Mesendoderm (in vitro differentiated cells): ENCODE data around the gene RASGRP4.

Source experiments
- DNase-seq: peaks from one replicate; pipeline ENCODE4 v3.0.0; 2013
- H2AK5ac ChIP-seq: 2 replicates; pipeline ENCODE4 v1.6.1; 2013; ENCODE audit warnings: low read length, inconsistent platforms
- H2BK120ac ChIP-seq: 2 replicates; pipeline ENCODE4 v1.6.1; 2013; ENCODE audit warnings: low read depth, mild to moderate bottlenecking, low read length, moderate library complexity, mixed read lengths
- H2BK15ac ChIP-seq: replicated peaks from 2 replicates; pipeline ENCODE4 v1.6.1; 2013; ENCODE audit warnings: low read depth, mild to moderate bottlenecking, moderate library complexity
- H2BK5ac ChIP-seq: 2 replicates; pipeline ENCODE4 v1.6.1; 2013; ENCODE audit warnings: low read length, inconsistent platforms
- H3K18ac ChIP-seq: 2 replicates; pipeline ENCODE4 v1.6.1; 2013; ENCODE audit warnings: mild to moderate bottlenecking, low read length, mixed read lengths
- H3K23ac ChIP-seq: one replicate; pipeline ENCODE4 v1.6.1; 2013; ENCODE audit warnings: low read length
- H3K27ac ChIP-seq: 2 replicates; pipeline ENCODE4 v1.5.1; 2013; ENCODE audit warnings: low read depth, mild to moderate bottlenecking, inconsistent platforms, low read length, moderate library complexity
- H3K27me3 ChIP-seq: 2 replicates; pipeline ENCODE4 v1.6.1; 2013; ENCODE audit warnings: low read length, control low read depth, mild to moderate bottlenecking, inconsistent platforms; ENCODE audit not compliant: insufficient read depth, poor library complexity
- H3K36me3 ChIP-seq: 2 replicates; pipeline ENCODE4 v1.6.1; 2013; ENCODE audit warnings: low read length, inconsistent platforms; ENCODE audit not compliant: control insufficient read depth, insufficient read depth
- H3K4ac ChIP-seq: one replicate; pipeline ENCODE4 v1.6.1; 2013; ENCODE audit warnings: low read depth, mild to moderate bottlenecking, low read length, moderate library complexity
- H3K4me1 ChIP-seq: 2 replicates; pipeline ENCODE4 v1.6.1; 2013; ENCODE audit warnings: low read depth, low read length, inconsistent platforms; ENCODE audit not compliant: control insufficient read depth
- H3K4me2 ChIP-seq: 2 replicates; pipeline ENCODE4 v1.6.1; 2013; ENCODE audit warnings: low read length
- H3K4me3 ChIP-seq: 2 replicates; pipeline ENCODE4 v1.5.1; 2013; ENCODE audit warnings: mild to moderate bottlenecking, low read length
- H3K56ac ChIP-seq: one replicate; pipeline ENCODE4 v1.6.1; 2013; ENCODE audit warnings: low read length
- H3K79me1 ChIP-seq: 2 replicates; pipeline ENCODE4 v1.6.1; 2013; ENCODE audit warnings: low read length, inconsistent platforms
- H3K79me2 ChIP-seq: 2 replicates; pipeline ENCODE4 v1.6.1; 2013; ENCODE audit warnings: mild to moderate bottlenecking, low read length; ENCODE audit not compliant: control insufficient read depth, insufficient read depth
- H3K9ac ChIP-seq: 2 replicates; pipeline ENCODE4 v1.6.1; 2013; ENCODE audit warnings: low read length, inconsistent platforms
- H4K5ac ChIP-seq: one replicate; pipeline ENCODE4 v1.6.1; 2013; ENCODE audit warnings: low read length
- H4K8ac ChIP-seq: one replicate; pipeline ENCODE4 v1.6.1; 2013; ENCODE audit warnings: low read depth, mild to moderate bottlenecking, control low read depth, low read length, moderate library complexity
- WGBS: extraction: QIAGEN DNeasy Blood & Tissue Kit; methylation state at CpG from one replicate; pipeline ENCODE4 v1.1.7; 2013; ENCODE audit warnings: low lambda C conversion rate, missing lambda C conversion rate; ENCODE audit not compliant: insufficient coverage; ENCODE audit errors: extremely low coverage; 5-methylcytosine and 5-hydroxymethylcytosine counted together

Gene RASGRP4

GRCh38 chr19:38458991-38459390 is 33.0 kb upstream of the RASGRP4 start:
- Histone ChIP-seq H3K36me3 (no peaks in the 10 kb centered on the region), H3K23ac (no peak overlapping the region)

GRCh38 chr19:38457690-38458405 is 31.8 kb upstream of the RASGRP4 start:
- Histone ChIP-seq H4K8ac (no peak overlapping the region), H2BK5ac (no peak overlapping the region), H3K79me1 (no peaks in the 10 kb centered on the region), H3K9ac (no peak overlapping the region), H3K4me3 (no peak overlapping the region), H3K4ac (no peak overlapping the region), H3K4me2 (no peak overlapping the region), H3K27me3 (no peaks in the 10 kb centered on the region), H3K36me3 (no peaks in the 10 kb centered on the region), H3K56ac (no peak overlapping the region), H4K5ac (no peak overlapping the region), H3K27ac (no peak overlapping the region), H3K18ac (no peak overlapping the region), H3K23ac (no peak overlapping the region), H2BK120ac (no peak overlapping the region), H2BK15ac (no peak overlapping the region), H3K79me2 (no peaks in the 10 kb centered on the region), H3K4me1 (no peaks in the 10 kb centered on the region), H2AK5ac (no peak overlapping the region)
- WGBS = no CpG with 5 or more reads among the region's 15 CpGs
- DNase-seq = no peak

More at GRCh38 chr19:38458991-38459390, 33.0 kb upstream of the RASGRP4 start:
- Histone ChIP-seq H3K79me1 (no peaks in the 10 kb centered on the region), H3K56ac (no peak overlapping the region), H2AK5ac (no peak overlapping the region), H4K5ac (no peak overlapping the region), H3K4me2 (no peak overlapping the region), H3K4me3 (no peak overlapping the region), H3K18ac (no peak overlapping the region), H2BK15ac (no peak overlapping the region), H3K79me2 (no peaks in the 10 kb centered on the region), H3K27ac (no peak overlapping the region), H3K9ac (no peak overlapping the region), H3K27me3 (no peaks in the 10 kb centered on the region), H4K8ac (no peak overlapping the region), H3K4me1 (no peaks in the 10 kb centered on the region), H3K4ac (no peak overlapping the region), H2BK5ac (no peak overlapping the region), H2BK120ac (no peak overlapping the region)
- WGBS = no CpG with 5 or more reads among the region's 13 CpGs
- no peak for DNase-seq

- H3K79me2 ChIP-seq = no peaks in the 10 kb centered on the region
- no peak overlapping the region for H2BK120ac ChIP-seq
- no peak overlapping the region for H2AK5ac ChIP-seq
- H3K79me1 ChIP-seq = no peaks in the 10 kb centered on the region
- H3K36me3 ChIP-seq = no peaks in the 10 kb centered on the region
- no peak overlapping the region for H3K4me2 ChIP-seq
- no peak overlapping the region for H3K18ac ChIP-seq
- no peak overlapping the region for H3K9ac ChIP-seq
- H3K56ac ChIP-seq = no peak overlapping the region
- no peaks in the 10 kb centered on the region for H3K27me3 ChIP-seq
- whole genome bisulfite sequencing = no CpG with 5 or more reads among the region's 5 CpGs
- no peak overlapping the region for H3K27ac ChIP-seq
- H3K23ac ChIP-seq = no peak overlapping the region
- no peak overlapping the region for H4K5ac ChIP-seq
- H2BK5ac ChIP-seq = no peak overlapping the region
- no peak overlapping the region for H2BK15ac ChIP-seq
- no peak overlapping the region for H3K4ac ChIP-seq
- no peaks in the 10 kb centered on the region for H3K4me1 ChIP-seq
- H4K8ac ChIP-seq = no peak overlapping the region
- no peak for DNase-seq
- no peak overlapping the region for H3K4me3 ChIP-seq
Measured at GRCh38 chr19:38457202-38457601, 31.2 kb upstream of the RASGRP4 start.

- DNase-seq = peak; percentile 64
- no peak overlapping the region for H2BK5ac ChIP-seq
- no peak overlapping the region for H3K56ac ChIP-seq
- H3K4ac ChIP-seq = no peak overlapping the region
- H3K4me3 ChIP-seq = no peak overlapping the region
- H2BK15ac ChIP-seq = no peak overlapping the region
- H3K36me3 ChIP-seq = no peaks in the 10 kb centered on the region
- H3K4me1 ChIP-seq = no peaks in the 10 kb centered on the region
- H3K9ac ChIP-seq = no peak overlapping the region
- no peak overlapping the region for H3K18ac ChIP-seq
- no peak overlapping the region for H4K8ac ChIP-seq
- no peaks in the 10 kb centered on the region for H3K79me2 ChIP-seq
- H3K27ac ChIP-seq = no peak overlapping the region
- H2BK120ac ChIP-seq = no peak overlapping the region
- no peak overlapping the region for H3K23ac ChIP-seq
- no peak overlapping the region for H4K5ac ChIP-seq
- no peaks in the 10 kb centered on the region for H3K27me3 ChIP-seq
- no peak overlapping the region for H3K4me2 ChIP-seq
- no peaks in the 10 kb centered on the region for H3K79me1 ChIP-seq
- WGBS = no CpG with 5 or more reads among the region's 4 CpGs
- no peak overlapping the region for H2AK5ac ChIP-seq
Measured at GRCh38 chr19:38455031-38455430, 29.0 kb upstream of the RASGRP4 start.

GRCh38 chr19:38453596-38453995 is 27.6 kb upstream of the RASGRP4 start:
- Histone ChIP-seq H2BK15ac (no peak overlapping the region), H3K4ac (no peak overlapping the region), H3K36me3 (no peaks in the 10 kb centered on the region), H3K4me3 (no peak overlapping the region), H3K4me1 (no peaks in the 10 kb centered on the region), H2BK5ac (no peak overlapping the region), H4K5ac (no peak overlapping the region), H3K79me1 (no peaks in the 10 kb centered on the region), H3K23ac (no peak overlapping the region), H3K27me3 (no peaks in the 10 kb centered on the region), H3K27ac (no peak overlapping the region), H3K4me2 (no peak overlapping the region), H3K9ac (no peak overlapping the region), H4K8ac (no peak overlapping the region), H3K18ac (no peak overlapping the region), H3K56ac (no peak overlapping the region), H2BK120ac (no peak overlapping the region), H3K79me2 (no peaks in the 10 kb centered on the region), H2AK5ac (no peak overlapping the region)
- no CpG with 5 or more reads among the region's 3 CpGs for WGBS
- DNase-seq = no peak
